PC-9 (cell line): ENCODE measurements around the gene MBNL2.

ENCODE experiments used
- CTCF ChIP-seq: fragments of 200-600 bp; sonication (generic); conservative IDR thresholded peaks from 2 replicates; pipeline ENCODE4 v1.6.1; 2017; ENCODE audit warnings: mixed run types, antibody characterized with exemption, mild to moderate bottlenecking, moderate library complexity
- EZH2 ChIP-seq: fragments of 200-600 bp; sonication (generic); IDR thresholded peaks from 2 replicates; pipeline ENCODE4 v1.8.0; 2017; ENCODE audit warnings: antibody characterized with exemption, low read depth

GRCh38 chr13:97202761-97203160 is 19.4 kb upstream of the MBNL2 start:
- TF ChIP-seq CTCF: no peak
- no peak for TF ChIP-seq EZH2
